Effector memory CD4-positive, alpha-beta T cell (primary cell): ENCODE measurements around the gene FHIP1A.

Source experiments
- DNase-seq, 3 donors: peaks; one replicate each; pipeline ENCODE4 v3.0.0-alpha.2; 2020
- H3K27ac ChIP-seq: 2 replicates; pipeline ENCODE4 v1.7.0; 2013; ENCODE audit warnings: mild to moderate bottlenecking, low read length, moderate library complexity; ENCODE audit not compliant: insufficient read depth, poor library complexity, severe bottlenecking
- H3K27me3 ChIP-seq: replicated peaks from 2 replicates; pipeline ENCODE4 v1.7.0; 2013; ENCODE audit warnings: mild to moderate bottlenecking, low read length; ENCODE audit not compliant: insufficient read depth, control insufficient read depth, poor library complexity, severe bottlenecking
- H3K36me3 ChIP-seq: 2 replicates; pipeline ENCODE4 v1.7.0; 2013; ENCODE audit warnings: mild to moderate bottlenecking, low read length, moderate library complexity; ENCODE audit not compliant: control insufficient read depth, insufficient read depth
- H3K4me1 ChIP-seq: 2 replicates; pipeline ENCODE4 v1.7.0; 2013; ENCODE audit warnings: low read length, mild to moderate bottlenecking; ENCODE audit not compliant: control insufficient read depth, insufficient read depth, poor library complexity, severe bottlenecking
- H3K4me3 ChIP-seq: 2 replicates; pipeline ENCODE4 v1.7.0; 2013; ENCODE audit warnings: low read length, low read depth, mild to moderate bottlenecking; ENCODE audit not compliant: insufficient read depth, poor library complexity, severe bottlenecking
- H3K9me3 ChIP-seq: 2 replicates; pipeline ENCODE4 v1.7.0; 2013; ENCODE audit warnings: mild to moderate bottlenecking, low read length, moderate library complexity; ENCODE audit not compliant: control insufficient read depth

FHIP1A gene

DNA sequence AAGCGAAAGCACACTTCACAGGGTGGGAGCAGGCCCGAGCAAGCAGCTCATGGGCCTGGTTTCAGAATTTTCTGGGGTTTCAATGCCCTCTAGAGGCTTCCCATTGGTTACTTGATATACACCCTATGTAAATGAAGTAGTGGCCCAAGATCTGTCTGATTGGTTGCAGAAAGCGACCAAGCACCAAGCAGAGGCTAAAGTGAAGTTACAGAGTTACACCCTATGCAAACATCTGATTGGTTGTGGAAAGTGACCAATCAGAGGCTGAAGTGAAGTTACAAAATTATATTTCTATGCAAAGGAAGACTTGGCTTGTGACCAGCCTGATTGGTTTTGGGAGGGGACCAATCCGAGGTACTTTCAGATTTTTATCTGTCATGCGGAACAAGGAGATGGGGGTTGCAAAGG is 8.2 kb downstream of the FHIP1A start:
- Histone ChIP-seq H3K9me3 (no peaks in the 10 kb centered on the region), H3K27me3 (no peaks in the 10 kb centered on the region), H3K4me3 (no peak overlapping the region), H3K36me3 (no peaks in the 10 kb centered on the region), H3K4me1 (no peaks in the 10 kb centered on the region), H3K27ac (no peak overlapping the region)
- DNase-seq = no peak

DNA sequence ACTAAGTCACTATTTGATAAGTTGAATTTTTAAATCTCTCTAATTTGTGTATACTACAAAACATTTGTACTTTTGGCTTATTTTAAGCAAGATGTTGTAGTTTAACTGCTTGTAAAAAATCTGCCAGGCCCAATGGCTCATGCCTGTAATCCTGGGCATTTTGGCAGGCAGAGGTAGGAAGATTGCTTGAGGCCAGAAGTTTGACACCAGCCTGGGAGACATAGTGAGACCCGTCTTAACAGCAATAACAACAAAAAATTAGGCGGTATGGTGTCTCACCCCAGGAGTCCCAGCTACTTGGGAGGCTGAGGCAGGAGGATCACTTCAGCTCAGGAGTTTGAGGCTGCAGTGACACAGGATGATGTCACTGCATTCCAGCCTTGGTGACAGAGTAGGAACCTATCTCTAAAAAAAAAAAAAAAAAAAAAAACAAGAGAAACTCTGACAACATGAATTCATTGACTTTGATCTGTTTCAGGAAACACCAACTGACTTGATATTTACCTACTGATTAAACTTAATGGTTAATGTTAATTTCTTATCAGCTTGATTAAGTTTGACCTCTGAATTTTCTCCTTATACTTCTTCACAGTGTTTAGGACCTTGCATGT is 8.9 kb downstream of the FHIP1A start:
- Histone ChIP-seq H3K4me1 (no peaks in the 10 kb centered on the region), H3K27me3 (no peaks in the 10 kb centered on the region), H3K9me3 (no peaks in the 10 kb centered on the region), H3K4me3 (no peak overlapping the region), H3K27ac (no peak overlapping the region), H3K36me3 (no peaks in the 10 kb centered on the region)
- DNase-seq = no peak

DNA sequence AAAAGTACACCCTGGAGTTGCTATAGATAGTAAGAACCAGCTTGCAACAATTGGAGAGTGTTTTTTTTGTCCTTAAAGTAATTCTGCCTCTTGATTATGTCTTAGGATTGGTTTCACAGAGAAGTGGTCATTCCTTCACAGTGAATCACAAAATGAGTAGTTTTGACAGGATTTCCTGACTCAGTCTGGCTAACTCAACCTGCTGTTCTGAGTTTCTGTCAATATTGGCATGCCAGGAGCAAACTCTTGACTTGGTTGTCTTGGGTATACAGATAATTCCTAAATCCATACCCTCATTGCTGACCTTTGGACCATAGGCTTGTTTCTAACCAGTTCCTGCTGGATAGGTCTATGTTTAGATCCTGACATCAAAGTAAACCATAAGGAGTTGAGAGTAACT is 9.4 kb downstream of the FHIP1A start:
- Histone ChIP-seq H3K9me3 (no peaks in the 10 kb centered on the region), H3K4me3 (no peak overlapping the region), H3K27me3 (no peaks in the 10 kb centered on the region), H3K27ac (no peak overlapping the region), H3K4me1 (no peaks in the 10 kb centered on the region), H3K36me3 (no peaks in the 10 kb centered on the region)
- no peak for DNase-seq

DNA sequence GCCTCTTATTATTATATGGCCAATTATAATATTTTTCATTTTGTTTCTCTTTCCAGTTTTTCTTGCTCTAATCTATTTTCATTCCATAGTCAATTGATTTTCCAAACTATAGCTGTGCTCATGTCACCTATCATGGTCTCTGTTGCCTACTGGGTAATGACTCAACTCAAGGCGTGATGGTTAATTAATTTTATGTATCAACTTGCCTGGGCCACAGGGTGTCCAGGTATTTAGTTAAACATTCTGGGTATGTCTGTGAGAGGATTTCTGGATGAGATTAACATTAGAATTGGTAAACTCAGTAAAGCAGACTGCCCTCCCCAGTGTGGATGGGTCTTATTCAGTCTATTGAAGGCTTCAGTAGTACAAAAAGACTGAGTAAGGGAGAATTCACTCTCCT is 9.9 kb downstream of the FHIP1A start:
- Histone ChIP-seq H3K4me3 (no peak overlapping the region), H3K9me3 (no peaks in the 10 kb centered on the region), H3K27ac (no peak overlapping the region), H3K36me3 (no peaks in the 10 kb centered on the region), H3K27me3 (no peaks in the 10 kb centered on the region), H3K4me1 (no peaks in the 10 kb centered on the region)
- no peak for DNase-seq

DNA sequence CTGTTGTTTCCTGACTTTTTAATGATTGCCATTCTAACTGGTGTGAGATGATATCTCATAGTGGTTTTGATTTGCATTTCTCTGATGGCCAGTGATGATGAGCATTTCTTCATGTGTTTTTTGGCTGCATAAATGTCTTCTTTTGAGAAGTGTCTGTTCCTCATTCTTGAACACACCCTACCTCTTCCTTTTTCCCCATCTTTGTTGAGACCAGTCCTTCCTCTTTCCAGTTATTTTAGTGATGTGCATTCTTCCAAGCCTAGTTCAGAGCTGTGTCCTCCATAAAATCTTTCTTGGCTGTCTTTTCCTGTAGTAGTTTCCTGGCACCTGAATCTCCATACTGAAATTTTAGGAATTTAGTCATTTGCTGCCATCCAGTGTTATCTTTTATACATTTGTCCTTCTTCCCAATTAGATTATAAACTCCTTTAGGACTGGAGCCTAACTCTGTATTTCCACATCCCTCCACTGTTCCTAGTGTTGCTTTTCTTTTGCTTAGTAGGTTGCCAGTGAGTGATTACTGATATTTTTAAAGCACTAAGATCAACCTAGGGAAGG is 11.4 kb downstream of the FHIP1A start:
- Histone ChIP-seq H3K27me3 (no peaks in the 10 kb centered on the region), H3K27ac (no peak overlapping the region), H3K9me3 (no peaks in the 10 kb centered on the region), H3K36me3 (no peaks in the 10 kb centered on the region), H3K4me3 (no peak overlapping the region), H3K4me1 (no peaks in the 10 kb centered on the region)
- no peak for DNase-seq

DNA sequence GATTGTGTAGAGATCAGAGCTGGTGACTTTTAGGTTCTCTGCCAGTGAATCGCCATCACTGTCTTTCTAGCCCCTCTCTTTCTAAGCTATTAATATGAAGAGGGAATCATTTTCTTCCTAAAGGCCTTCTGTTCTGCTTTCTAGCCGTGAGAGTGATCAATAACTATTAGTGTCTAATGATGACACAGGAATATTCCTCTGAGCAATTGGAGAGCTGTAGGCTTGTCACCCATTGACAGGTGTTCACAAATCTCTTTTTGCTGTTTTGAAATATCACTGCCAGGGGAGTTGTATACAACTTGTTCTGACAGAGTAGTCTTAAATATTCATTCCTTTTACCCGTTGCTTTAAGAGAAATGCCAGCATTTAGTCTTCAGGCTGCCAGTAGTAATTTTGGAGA is 13.9 kb downstream of the FHIP1A start:
- no peak overlapping the region for H3K4me3 ChIP-seq
- DNase-seq = no peak
- H3K36me3 ChIP-seq = no peaks in the 10 kb centered on the region
- no peaks in the 10 kb centered on the region for H3K9me3 ChIP-seq
- H3K27ac ChIP-seq = no peak overlapping the region
- no peaks in the 10 kb centered on the region for H3K27me3 ChIP-seq
- no peaks in the 10 kb centered on the region for H3K4me1 ChIP-seq

DNA sequence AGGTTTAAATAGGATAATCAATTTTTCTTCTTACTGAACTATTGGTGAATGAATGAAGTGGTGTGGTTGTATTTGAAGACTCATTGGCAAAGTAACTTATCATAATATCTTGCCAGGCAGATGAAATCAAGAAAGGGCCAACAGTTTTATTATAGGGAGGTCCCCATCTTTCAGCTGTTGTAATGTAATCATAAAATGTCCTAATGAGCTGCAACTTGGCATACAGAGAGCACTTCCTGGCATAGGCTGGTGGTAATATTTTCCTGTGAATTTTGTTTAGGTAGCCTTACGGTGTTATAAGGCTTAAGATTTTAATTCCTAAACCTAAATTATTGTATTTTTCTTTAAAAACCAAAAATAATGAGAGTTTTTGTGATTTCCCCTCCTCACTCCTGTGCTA is 17.5 kb downstream of the FHIP1A start:
- Histone ChIP-seq H3K36me3 (no peaks in the 10 kb centered on the region), H3K4me1 (no peaks in the 10 kb centered on the region), H3K4me3 (no peak overlapping the region), H3K9me3 (no peaks in the 10 kb centered on the region), H3K27me3 (no peaks in the 10 kb centered on the region), H3K27ac (no peak overlapping the region)
- no peak for DNase-seq

DNA sequence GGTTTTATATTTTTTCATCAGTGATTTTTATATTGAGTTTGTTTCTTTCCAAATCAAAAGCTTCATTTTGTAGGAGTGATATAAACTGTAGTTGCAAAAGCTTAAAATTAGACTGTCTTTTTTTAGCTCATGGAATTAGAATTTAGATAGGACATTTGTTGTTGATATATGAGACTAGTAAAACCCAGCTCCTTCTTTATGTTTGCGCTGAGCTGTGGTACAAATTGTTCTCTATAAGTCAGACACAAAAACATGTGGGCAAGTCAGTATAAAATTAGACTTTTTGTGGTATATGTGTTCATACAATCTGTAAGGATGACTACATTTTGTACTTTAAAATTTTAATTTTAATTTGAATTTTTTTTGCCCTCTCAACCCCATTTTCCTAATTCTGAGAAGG is 18.3 kb downstream of the FHIP1A start:
- Histone ChIP-seq H3K4me1 (no peaks in the 10 kb centered on the region), H3K4me3 (no peak overlapping the region), H3K27ac (no peak overlapping the region), H3K9me3 (no peaks in the 10 kb centered on the region), H3K36me3 (no peaks in the 10 kb centered on the region), H3K27me3 (no peaks in the 10 kb centered on the region)
- no peak for DNase-seq

DNA sequence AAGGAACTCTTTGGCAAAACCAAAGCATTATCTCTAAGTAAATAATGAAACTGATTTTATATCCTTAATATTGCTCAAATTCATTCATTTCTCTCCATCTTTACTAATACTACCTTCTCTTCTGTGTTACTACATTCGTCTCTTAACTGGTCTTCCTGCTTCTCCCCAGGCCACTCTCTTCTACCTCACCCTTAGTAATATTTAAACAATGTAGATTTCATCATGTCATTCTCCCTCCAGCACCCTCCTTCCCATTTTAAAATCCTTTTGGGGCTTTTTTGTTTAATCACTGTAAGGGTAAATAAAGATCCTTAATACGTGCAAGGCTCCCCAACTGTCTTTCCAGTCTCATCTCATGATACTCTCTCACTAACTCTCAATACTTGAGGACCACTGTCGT is 19.4 kb downstream of the FHIP1A start:
- no peak for DNase-seq
- Histone ChIP-seq H3K27me3 (no peaks in the 10 kb centered on the region), H3K27ac (no peak overlapping the region), H3K4me3 (no peak overlapping the region), H3K4me1 (no peaks in the 10 kb centered on the region), H3K9me3 (no peaks in the 10 kb centered on the region), H3K36me3 (no peaks in the 10 kb centered on the region)

DNA sequence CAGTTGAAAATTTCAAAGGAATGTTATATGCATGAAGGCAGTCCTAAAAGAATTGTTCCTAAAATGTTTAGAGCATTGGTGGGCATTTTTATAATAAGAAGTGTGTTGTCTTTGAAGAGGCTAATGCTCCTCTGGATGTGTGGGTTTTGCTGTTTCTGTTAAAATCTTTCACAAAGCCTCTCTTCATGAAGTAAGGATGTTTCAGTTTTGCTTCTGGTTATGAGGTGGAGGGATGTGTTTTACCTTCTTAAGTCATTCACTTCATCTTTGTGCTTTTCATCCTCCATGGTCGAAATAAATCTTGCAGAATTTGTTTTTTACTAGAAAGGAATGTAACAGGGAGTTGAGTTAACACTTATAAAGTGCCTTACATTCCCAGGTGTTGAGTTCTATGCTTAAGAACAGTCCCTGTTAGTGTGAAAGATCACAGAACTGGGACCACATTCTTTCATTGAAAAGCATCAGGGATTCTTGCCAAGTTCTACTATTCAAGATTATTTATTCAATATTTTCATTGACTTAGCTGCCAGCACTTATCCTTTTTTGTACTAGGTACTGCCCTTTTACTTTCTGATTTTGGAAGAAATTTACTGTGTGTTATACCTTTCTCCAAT is 21.1 kb downstream of the FHIP1A start:
- Histone ChIP-seq H3K4me1 (no peaks in the 10 kb centered on the region), H3K27ac (no peak overlapping the region)
- DNase-seq = no peak

More for the DNA sequence above, 21.1 kb downstream of the FHIP1A start:
- no peak overlapping the region for H3K4me3 ChIP-seq
- H3K36me3 ChIP-seq = no peaks in the 10 kb centered on the region
- H3K27me3 ChIP-seq = no peaks in the 10 kb centered on the region
- H3K9me3 ChIP-seq = no peaks in the 10 kb centered on the region
